GM19238 (cell line): Measurements from ENCODE around the gene AK5.

Experiments
- DNase-seq: peaks from one replicate; pipeline ENCODE4 v3.0.0; 2011; ENCODE audit warnings: low spot score; ENCODE audit not compliant: insufficient read length

The AK5 gene

DNA sequence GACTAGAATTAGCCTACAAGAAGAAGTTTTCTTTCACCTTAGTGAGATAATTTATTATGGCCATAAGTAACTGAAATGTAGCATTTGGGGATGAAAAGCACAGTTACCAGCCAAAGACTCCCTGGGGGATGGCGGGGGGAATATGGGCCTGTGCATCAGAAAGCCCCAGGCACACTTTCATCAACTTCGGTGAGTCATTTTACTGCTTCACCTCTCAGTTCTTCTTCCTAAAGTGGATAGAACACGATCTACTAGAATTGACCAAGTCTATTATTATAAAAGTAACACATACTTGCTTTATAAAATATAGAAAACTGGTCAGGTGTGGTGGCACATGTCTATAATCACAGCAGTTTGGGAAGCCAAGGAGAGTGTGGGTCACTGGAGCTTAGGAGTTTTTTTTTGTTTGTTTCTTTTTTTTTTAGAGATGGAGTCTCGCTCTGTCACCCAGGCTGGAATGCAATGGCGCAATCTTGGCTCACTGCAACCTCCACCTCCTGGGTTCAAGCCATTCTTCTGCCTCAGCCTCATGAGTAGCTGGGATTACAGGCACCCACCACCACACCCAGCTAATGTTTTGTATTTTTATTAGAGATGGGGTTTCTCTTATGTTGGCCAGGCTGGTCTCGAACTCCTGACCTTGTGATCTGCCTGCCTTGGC, 258.8 kb downstream of the AK5 start:
- no peak for DNase-seq

- no peak for DNase-seq
Observed at GRCh38 chr1:77541162-77541545, 259.3 kb downstream of the AK5 start.

- DNase-seq, result no peak
Observed at GRCh38 chr1:77542813-77543420, 261.1 kb downstream of the AK5 start.

DNA sequence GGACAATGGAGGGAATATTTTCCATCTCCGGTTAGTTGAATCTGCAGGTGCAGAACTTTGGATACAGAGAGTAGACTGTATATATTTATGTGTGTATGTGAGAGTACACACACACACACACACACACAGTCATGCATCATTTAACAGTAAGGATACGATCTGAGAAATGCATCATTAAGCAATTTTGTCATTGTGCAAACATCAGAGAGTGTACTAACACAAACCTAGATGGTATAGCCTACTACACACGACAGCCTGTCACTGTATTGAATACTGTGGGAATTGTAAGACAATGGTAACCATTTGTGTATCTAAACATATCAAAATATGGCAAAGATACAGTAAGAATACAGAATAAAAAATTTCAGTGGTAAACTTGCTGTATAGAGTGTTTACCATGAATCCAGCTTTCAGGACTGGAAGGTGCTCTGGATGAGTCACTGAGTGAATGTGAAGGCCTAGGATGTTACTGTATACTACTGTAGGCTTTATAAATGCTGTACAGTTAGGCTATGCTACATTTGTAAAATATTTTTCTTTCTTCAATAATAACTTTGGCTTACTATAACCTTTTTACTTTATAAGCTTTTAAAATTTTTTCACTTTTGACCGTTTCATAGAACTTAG, 262.1 kb downstream of the AK5 start:
- DNase-seq, result no peak

DNA sequence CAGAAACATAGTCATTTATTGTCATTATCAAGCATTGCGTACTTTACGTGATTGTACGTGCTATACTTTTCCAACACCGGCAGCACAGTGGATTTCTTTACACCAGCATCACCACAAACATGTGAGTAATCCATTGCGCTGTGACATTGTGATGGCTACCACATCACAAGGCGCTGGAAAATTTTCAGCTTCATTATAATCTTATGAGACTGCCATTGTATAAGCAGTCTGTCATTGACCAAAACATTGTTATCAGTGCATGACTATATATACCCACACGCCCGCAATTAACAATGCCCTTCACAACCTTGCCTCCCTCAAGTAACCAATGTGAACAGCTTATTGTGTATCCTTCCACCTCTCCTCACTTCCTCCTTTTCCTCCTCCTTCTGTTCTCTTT, 263.0 kb downstream of the AK5 start:
- no peak for DNase-seq

- no peak for DNase-seq
Observed at GRCh38 chr1:77545970-77546369, 264.2 kb downstream of the AK5 start.

GRCh38 chr1:77546890-77547289, 265.1 kb downstream of the AK5 start:
- DNase-seq, result no peak

GRCh38 chr1:77548285-77548684, 266.5 kb downstream of the AK5 start:
- no peak for DNase-seq

DNA sequence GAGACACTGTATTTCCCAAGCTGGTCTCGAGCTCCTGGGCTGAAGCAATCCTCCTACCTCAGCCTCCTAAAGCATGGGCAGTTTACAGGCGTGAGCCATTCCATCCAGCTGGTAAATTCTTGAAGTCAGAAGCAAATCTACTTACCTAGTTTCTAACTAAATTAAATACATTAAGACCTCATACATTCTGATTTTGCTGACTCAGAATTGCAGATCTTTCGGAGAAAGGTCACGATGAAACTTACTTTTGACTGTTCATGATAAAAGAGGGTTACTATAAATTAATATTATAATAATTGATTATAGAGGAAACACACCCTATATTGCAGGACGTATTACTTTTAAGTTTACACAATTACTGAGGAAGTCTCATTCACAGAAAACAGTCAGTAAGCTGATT, 268.3 kb downstream of the AK5 start:
- DNase-seq, result no peak

DNA sequence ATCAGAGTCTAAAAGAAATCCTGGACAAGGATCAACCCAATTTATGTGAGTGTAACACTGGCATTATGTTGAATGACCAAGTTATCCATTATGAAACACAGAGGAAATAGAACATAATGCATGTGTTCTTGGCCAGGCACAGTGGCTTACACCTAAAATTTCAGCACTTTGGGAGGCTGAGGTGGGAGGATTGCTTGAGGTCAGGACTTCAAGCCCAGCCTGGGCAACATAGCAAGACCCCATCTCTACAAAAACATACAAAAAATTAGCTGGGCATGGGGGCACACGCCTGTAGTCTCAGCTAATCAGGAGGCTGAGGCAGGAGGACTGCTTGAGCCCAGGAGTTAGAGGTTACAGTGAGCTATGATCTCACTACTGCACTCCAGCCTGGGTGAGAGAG, 270.8 kb downstream of the AK5 start:
- DNase-seq, result no peak

DNA sequence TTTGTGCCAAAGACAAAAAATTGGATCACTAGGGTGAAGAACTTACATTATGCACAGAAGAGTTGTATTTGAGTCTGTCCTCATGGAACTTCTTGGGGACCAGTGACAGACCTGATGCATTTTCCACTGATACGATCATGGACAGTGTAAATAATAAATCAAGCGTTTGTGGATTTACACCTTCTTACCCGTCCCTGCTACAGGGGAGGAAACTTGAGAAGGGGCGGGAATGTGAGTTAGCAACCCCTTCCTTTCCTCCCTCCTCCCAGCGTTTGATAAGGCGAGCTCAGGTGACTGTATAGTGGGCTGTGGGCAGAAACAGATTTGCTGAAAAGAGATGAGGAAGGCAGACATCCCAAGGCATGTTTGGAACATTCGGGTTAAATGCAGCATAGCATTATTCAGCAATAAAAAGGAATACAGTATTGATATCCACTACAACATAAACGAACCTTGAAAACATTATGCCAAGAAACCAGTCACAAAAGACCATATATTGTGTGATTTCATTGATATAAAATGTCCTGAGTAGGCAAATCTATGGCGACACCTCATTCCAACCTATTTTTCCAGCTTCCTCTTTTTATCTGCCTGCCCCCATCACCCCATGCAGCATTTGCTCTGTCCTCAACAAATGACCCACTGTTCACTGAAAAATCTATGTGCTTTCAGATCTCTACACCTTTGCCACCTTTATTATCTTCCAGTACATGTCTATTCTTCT, 271.9 kb downstream of the AK5 start:
- no peak for DNase-seq

GRCh38 chr1:77556045-77556444, 274.2 kb downstream of the AK5 start:
- no peak for DNase-seq

GRCh38 chr1:77557053-77557452, 275.2 kb downstream of the AK5 start:
- DNase-seq, result no peak

- DNase-seq, result no peak
Observed at GRCh38 chr1:77558591-77559164, 276.9 kb downstream of the AK5 start.

- DNase-seq, result no peak
Observed at GRCh38 chr1:77560741-77561140, 278.9 kb downstream of the AK5 start.

- DNase-seq, result no peak
Observed at GRCh38 chr1:77562596-77563150, 280.9 kb downstream of the AK5 start.

DNA sequence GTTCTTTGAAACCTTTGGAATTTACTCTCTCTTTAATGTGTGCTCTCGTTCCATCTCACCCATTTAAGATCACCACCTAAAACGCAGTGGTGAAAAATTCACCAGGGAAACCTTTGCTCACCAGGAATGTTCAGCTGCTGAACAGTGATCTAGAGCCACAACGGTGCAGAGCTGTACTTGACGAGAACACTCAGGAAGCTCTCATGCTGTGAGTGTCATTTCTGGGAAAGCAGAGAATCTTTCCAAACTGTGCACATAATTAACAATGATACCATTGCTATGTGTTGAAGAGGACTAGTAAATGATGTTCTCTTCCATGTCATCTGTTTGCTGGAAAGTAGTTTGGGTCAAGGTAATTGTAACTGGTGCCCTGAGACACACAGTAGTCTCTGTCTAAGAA, 283.5 kb downstream of the AK5 start:
- DNase-seq, result no peak

- no peak for DNase-seq
Observed at GRCh38 chr1:77571642-77572041, 289.8 kb downstream of the AK5 start.

- no peak for DNase-seq
Observed at GRCh38 chr1:77579547-77579946, 297.7 kb downstream of the AK5 start.

DNA sequence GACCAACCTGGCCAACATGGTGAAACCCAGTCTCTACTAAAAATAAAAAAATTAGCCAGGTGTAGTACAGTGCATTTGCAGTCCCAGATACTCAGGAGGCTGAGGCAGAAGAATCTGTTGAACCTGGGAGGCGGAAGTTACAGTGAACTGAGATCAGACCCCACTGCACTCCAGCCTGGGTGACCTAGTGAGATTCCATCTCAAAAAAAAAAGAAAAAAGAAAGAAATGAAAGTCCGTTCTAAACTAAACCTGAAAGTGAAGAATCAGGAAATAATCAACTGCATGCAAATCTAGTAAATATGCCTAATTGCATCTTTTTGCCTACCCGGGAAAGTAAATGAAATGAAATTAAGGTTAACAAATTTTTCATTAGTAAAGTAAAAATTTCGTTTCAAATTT, 301.1 kb downstream of the AK5 start:
- DNase-seq, result no peak

- no peak for DNase-seq
Observed at GRCh38 chr1:77583483-77583882, 301.7 kb downstream of the AK5 start.

GRCh38 chr1:77584884-77585283, 303.1 kb downstream of the AK5 start:
- DNase-seq, result no peak
